Thyroid gland (tissue), 4 donors: Measurements from ENCODE around the gene HOXD8.

ENCODE experiments used
- POLR2A ChIP-seq, 2 donors: fragments of 450-650 bp; IDR thresholded peaks; one replicate each; pipeline ENCODE4 v1.6.1; 2017; ENCODE audit warnings: antibody characterized with exemption in 2 of 2, mild to moderate bottlenecking in 2 of 2, moderate library complexity in 1 of 2
- TF ChIP-seq, protein P1 (sequence below), 6 experiments: fragments of 200-600 bp in 3 of 6; fragments of 450-650 bp in 3 of 6; sonication (generic) in 3 of 6; IDR thresholded peaks; one replicate each; pipeline ENCODE4 v1.5.1; 2016 to 2019; ENCODE audit warnings: antibody characterized with exemption in 6 of 6, mild to moderate bottlenecking in 2 of 6, inconsistent platforms in 1 of 6, moderate library complexity in 1 of 6

DNA sequence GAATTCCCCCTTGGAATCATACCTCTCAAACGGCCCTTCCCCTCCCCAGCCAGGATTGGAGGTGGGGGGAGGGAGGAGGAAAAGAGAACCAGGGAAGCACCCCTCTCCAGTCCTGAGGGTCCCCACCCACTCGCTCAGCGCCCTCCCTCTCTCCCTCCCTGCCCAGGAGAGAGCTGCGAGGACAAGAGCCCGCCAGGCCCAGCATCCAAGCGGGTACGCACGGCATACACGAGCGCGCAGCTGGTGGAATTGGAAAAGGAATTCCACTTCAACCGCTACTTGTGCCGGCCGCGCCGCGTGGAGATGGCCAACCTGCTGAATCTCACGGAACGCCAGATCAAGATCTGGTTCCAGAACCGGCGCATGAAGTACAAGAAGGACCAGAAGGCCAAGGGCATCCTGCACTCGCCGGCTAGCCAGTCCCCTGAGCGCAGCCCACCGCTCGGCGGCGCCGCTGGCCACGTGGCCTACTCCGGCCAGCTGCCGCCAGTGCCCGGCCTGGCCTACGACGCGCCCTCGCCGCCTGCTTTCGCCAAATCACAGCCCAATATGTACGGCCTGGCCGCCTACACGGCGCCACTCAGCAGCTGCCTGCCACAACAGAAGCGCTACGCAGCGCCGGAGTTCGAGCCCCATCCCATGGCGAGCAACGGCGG lies 42.0 kb downstream of the HOXD8 start:
- TF ChIP-seq, protein P1, sequence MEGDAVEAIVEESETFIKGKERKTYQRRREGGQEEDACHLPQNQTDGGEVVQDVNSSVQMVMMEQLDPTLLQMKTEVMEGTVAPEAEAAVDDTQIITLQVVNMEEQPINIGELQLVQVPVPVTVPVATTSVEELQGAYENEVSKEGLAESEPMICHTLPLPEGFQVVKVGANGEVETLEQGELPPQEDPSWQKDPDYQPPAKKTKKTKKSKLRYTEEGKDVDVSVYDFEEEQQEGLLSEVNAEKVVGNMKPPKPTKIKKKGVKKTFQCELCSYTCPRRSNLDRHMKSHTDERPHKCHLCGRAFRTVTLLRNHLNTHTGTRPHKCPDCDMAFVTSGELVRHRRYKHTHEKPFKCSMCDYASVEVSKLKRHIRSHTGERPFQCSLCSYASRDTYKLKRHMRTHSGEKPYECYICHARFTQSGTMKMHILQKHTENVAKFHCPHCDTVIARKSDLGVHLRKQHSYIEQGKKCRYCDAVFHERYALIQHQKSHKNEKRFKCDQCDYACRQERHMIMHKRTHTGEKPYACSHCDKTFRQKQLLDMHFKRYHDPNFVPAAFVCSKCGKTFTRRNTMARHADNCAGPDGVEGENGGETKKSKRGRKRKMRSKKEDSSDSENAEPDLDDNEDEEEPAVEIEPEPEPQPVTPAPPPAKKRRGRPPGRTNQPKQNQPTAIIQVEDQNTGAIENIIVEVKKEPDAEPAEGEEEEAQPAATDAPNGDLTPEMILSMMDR (IDR thresholded peaks at IDR 0.05): no peak
- TF ChIP-seq POLR2A (IDR thresholded peaks at IDR 0.05): no peak
